HTR-8/SVneo (cell line): ENCODE data around the gene TTBK1.

ENCODE experiments used
- DNase-seq: peaks from one replicate; pipeline ENCODE4 v3.0.0; 2011; ENCODE audit warnings: low spot score, mixed read lengths; ENCODE audit not compliant: insufficient read length
- FAIRE-seq: peaks from 2 replicates; lab custom pipeline; 2011; peaks lifted over from hg19 to GRCh38; lab: Jason Lieb, UNC

Gene TTBK1

DNA sequence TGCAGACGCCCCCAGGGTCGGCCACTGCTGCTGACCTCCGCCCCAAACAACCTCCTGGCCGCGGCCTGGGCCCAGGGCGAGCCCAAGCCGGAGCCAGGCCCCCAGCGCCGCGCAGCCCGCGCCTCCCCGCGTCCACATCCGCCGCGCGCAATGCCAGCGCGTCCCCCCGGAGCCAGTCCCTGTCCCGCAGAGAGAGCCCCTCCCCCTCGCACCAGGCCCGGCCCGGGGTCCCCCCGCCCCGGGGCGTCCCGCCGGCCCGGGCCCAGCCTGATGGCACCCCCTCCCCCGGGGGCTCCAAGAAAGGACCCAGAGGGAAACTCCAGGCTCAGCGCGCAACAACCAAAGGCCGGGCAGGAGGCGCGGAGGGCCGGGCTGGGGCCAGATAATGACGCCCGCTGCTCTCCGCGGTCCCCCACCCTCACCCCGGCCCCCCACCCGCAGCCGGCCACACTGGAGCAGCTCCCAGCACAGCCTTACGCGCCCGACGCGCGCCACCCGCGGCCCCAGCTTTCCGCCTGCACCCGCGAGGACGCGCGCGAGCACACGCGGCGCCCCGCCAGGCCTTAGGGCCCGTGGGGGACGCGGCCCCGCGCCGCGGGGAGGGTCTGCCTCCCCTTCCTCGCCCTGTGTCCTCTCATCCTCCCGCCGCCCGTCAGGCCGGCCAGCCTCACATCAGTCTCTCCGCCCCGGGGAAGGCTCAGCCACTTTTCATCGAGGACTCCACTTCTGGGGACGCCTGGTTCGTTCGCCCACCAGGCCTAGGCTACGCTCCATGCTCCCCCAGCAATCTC is 41.9 kb downstream of the TTBK1 start:
- DNase-seq (no peak), FAIRE-seq (no peak)

GRCh38 chr6:43285832-43286231 is 42.6 kb downstream of the TTBK1 start:
- DNase-seq (no peak), FAIRE-seq (no peak)

DNA sequence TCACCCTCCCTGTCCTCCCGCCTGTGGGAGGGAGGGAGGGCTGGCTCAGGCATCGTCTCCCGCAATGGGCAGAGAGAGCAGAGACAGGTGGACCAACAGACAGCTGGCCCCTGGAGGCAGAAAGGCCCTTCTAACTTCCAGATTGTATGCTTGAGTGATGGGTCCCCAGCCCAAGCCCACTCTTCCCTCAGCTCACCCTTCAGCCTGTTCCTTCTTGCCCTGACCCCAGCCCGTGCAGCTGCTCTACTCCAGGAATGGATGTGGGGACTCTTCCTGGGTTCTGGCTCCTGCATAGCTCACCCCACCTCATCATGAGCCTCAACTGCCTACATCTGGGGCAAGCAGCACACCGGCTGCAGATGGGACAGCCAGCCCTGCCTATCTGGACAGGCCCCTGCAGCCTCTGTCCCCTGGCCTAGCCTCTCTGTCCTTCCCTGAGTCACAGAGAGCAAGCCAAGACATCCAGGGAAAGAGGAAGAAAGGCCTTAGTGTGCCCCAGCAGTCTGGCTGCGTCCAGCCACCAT is 43.2 kb downstream of the TTBK1 start:
- no peak for DNase-seq
- no peak for FAIRE-seq

DNA sequence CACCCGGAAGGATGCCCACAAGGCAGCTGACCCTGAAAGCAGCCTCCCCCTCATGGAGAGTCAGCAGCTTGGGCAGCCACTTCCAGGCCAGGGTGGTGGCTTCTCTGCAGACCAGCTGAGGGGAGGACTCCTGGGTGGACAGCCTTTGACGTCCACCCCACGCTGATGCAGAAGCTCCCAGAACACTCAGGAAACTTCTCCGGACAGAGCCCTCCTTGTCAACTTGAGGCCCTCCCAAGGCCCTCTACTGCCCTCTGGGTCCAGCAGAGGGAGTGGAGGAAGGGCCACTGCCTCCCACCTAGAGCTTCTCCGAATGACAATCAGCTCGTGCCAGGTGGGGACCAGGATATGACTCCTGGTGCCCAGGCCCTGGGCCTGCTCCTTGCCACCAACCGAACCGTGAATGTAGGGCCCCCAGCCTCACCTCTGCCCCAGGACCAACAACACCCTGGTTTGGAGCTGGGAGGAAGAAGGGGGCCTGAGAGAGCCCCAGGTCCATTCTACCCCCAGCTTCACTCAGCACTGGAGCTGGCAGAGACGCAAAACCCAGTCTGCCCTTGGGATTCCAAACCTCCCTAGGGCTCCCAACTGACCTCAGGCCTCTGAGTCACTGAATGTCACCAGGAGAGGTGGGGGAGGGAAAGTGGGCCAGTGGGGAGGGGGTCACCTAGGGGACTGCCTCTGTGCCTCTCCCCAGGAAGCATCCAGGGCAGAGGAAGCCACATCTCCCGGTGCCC is 43.9 kb downstream of the TTBK1 start:
- no peak for FAIRE-seq
- no peak for DNase-seq

DNA sequence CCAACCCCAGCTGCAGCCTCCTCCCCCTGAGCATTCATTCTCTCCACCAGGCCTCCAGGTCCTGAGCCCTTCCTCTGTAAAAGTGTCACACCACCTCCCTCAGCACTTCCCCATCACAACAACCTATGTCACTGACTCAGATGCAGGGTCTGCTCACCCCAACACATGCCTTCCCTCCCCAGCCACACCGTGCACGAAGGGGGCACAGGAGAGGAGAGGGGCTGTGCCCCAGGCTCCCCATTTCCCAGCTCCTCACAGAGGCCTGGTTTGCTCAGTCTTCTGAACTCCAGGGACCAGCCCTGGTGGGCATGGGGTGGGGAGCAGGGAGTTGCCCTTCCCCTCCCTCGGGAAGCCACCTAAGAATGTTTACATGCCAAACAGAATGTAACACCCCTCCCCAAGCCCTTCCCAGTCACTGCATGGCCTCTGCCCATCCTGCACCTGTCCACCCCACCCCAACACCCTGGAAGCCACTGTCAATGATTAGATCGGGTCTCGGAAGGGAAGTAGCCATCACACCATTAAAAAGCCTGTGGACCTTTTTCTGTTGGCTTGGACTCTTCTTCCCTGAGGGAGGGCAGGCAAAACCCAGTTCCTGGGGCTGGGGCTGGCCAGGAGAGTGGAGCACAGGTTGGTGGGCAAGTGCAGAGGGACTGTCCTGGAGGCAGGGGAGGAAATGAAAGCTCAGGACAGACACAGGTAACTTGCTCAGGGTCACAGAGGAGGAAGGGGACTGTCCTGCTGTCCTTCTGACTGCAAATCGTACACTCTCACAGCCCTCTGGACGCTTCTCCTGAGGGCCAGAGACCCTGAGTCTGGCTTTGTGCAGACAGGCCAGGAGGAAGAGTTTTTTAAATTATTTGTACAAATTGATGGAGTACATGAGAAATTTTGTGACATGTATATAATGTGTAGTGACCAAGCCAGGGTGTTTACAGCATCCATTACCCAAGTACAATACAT is 44.7 kb downstream of the TTBK1 start:
- peak; percentile 44 for FAIRE-seq
- DNase-seq, result no peak

- DNase-seq (no peak), FAIRE-seq (no peak)
These were observed 47.1 kb downstream of the TTBK1 start for GRCh38 chr6:43290339-43290904.

DNA sequence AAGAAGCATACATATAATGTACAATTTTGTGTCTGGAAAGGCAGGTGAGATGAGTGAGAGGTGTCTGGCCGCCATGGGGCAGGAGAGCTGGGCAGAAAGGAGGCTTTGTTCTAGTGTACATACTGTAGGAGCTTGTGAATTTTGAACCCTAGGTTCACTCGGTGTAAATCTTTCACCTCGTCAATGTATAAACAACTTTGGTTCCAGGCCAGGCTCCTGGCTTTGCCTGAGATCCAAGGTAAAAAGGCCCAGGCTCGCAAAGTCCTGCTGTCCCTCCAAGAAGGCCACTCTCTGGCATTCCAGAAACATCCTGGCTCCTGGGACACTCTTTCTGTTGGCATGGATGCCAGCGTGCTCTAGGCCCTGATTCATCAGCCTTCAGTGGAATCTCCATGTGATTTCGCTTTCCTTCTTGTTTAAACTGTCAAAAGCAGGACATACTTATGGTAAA is 47.6 kb downstream of the TTBK1 start:
- FAIRE-seq, result no peak
- DNase-seq, result no peak

GRCh38 chr6:43291708-43292107 is 48.4 kb downstream of the TTBK1 start:
- no peak for FAIRE-seq

GRCh38 chr6:43292341-43292740 is 49.1 kb downstream of the TTBK1 start:
- no peak for DNase-seq
- no peak for FAIRE-seq

More at GRCh38 chr6:43291708-43292107, 48.4 kb downstream of the TTBK1 start:
- DNase-seq, result no peak

DNA sequence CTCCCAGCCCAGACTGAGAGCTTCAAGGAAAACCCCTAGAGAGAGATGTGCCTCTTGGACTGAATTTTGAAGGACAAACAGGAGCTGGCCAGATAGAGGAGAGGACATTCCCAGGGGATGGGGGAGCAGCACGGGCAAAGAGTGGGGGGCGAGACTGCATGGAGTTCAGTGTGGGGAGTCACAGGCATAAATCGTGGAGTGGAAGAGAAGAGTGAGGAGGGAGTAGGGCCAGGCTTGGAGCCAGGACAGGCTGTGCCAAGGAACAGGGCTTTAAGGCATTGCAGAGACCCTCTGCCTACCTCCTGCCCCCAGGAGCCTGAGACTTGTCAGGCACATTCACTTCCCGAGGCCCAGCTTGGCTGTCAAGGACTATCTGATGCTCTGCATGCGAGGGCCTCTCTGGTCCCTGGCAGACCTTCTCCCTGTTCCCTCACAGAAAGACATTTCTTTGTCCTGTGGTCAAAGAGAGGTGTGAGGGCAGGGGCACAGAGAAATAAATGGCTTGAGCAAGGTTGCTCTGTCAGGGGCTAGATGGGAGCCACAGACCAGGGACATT is 49.6 kb downstream of the TTBK1 start:
- FAIRE-seq (no peak), DNase-seq (no peak)

- FAIRE-seq, result no peak
- DNase-seq, result no peak
These were observed 50.4 kb downstream of the TTBK1 start for GRCh38 chr6:43293698-43294097.

- DNase-seq (no peak), FAIRE-seq (no peak)
These were observed 51.3 kb downstream of the TTBK1 start for GRCh38 chr6:43294536-43294935.

DNA sequence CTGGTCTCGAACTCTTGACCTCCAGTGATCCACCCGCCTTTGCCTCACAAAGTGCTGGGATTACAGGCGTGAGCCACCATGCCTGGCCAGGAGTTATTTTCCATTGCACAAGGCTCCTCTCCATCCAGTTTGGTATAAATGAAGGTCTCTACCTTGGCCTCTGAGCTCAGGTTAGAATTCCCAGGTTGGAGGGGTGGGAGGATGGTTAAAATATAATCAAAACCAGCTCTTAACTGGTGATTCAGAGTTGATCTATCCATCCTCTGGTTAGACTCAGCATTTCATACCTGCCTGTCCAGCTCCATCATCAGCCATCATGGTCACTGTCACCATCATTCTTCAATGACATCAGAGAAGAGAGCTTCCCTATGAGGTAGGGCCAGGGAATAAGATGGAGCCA is 52.2 kb downstream of the TTBK1 start:
- no peak for DNase-seq
- FAIRE-seq, result no peak

DNA sequence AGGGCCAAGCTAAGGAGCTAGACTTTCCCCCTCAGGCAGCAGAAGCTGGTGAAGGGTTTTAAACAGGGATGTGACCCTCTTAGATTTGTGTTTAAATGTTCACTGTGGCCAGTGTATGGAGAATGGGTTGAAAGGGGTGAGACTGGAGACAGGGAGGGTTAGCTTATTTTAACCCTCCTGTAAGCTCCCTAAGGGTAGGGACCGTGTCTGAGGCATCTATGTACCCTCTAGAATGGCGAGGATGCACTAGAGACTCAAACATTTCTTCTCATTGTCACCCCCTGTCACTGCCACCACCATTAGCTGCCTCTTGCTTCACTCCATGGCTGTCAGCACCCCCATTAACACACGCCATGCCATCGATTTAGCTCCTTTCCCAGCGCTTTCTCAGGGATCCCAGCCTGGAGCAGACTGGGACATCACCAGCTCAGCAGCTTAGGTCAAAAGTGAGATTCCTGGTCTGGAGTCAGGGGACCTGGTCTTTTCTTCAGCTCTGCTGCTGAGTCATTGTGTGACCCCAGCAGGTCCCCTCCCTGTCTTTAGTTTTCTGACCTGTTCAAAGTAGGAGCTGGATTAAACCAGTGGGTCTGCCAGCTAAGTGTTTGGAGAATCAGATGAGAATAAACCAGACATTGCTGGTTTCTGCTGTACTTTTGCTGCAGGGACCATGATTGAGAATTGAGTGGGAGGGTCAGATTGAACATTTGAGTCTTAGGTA is 53.7 kb downstream of the TTBK1 start:
- FAIRE-seq (no peak), DNase-seq (no peak)

- FAIRE-seq (no peak), DNase-seq (no peak)
These were observed 54.6 kb downstream of the TTBK1 start, which contains the start of gene SLC22A7 for GRCh38 chr6:43297644-43298564. TSS of gene SLC22A7 (plus strand) at chr6:43298260. CDS start at chr6:43298359, 99 bp downstream.

GRCh38 chr6:43298565-43299337 is 55.5 kb downstream of the TTBK1 start:
- FAIRE-seq (no peak), DNase-seq (no peak)
